CD4-positive, alpha-beta T cell treated with Interleukin-4 for 4 hours (primary cell): ENCODE results near the gene STPG4.

Source experiments
- DNase-seq: peaks from one replicate; pipeline ENCODE4 v3.0.0-alpha.2; 2020

STPG4 gene

DNA sequence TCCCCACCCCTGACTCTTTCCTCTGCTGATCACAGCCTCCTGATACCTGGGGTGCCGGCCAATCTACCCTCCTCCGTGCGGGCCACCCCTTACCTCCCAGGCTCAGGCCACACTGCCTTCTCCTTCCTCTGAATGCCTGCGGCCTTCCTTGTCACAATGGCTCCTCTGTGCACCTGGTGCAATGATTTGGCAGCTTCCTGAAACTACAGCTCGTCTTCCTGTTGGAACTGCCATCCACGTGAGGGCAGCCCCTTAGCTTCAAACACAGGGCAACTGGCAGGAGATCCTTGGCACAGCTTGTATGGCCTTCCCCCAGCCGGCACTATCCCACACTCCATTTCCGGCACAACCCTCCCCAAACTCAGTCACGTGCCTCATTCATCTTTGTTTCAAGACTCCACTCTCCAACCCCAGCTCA lies 69.0 kb downstream of the STPG4 start:
- no peak for DNase-seq

DNA sequence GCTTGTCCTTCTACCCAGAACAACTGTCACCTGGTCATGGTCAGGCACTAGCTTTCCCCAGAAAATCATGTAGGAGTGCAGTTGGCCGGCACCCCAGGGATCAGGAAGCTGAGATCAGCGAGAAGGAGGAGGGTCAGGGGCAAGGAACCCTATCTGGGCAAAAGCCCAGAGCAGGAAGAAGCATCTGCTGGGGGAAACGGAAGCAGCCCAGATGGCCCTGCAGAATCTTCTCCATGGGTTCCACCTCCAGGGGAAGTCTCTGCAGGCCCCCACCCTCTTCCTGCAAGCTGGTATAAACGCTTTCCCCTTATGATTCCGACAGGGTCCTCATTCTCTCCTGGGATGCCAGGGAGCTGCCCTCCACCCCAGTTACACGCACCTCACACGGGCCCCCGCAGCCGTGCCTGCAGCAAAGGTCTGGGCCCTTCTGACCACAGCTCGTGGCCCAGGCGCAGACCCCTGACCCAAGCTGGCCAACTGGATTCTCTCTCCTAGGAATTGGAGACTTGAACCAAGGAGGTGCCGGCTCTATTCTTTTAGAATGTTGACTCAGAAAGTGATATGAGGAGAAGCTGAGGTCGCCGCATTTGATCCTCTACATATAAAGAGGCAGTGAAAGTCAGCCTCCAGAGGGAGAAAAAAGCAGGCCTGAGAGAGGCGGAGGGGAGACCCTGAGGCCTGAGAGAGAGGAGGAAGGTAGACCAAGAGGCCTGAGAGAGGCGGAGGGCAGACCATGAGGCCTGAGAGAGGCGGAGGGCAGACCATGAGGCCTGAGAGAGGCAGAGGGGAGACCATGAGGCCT lies 71.0 kb downstream of the STPG4 start:
- DNase-seq, result no peak

DNA sequence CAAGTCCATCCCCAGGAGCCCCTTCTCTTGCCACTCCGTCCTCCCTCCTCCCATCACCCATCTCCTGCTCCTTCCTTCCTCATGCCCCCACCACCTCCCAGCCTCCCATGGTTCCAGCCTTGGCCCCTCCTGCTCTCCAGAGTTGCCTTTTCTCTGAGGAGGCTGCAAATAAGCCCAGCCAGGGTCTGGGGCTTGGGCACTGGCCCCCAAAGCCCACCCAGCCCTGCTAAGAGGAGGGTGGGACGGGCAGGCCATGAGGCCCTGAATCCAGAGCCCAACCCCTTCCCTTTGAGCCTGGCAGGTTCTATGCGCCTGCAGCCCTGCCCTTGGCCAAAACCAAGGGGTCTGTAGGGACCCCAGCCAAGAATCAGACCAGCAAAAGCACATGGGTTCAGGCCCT lies 71.6 kb downstream of the STPG4 start:
- no peak for DNase-seq

DNA sequence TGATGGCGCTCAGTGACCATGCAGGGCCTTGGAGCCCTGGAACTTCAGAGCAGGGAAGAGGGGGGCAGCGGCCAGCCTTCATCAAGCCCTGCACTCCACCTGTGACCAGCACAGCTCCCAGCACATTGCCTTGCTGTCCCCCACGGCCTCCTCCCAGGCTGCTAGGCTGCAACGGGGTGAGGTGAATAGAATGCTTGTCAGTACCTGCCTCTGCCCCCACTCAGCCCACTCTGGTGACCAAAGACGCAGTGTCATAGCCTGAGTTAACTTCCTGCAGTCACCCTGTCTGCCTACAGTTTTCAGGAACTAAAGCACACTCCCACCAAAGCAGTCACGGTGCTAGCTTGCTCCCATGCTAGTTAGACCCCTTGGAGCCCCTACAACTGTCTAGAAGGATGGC lies 72.1 kb downstream of the STPG4 start:
- DNase-seq, result no peak

DNA sequence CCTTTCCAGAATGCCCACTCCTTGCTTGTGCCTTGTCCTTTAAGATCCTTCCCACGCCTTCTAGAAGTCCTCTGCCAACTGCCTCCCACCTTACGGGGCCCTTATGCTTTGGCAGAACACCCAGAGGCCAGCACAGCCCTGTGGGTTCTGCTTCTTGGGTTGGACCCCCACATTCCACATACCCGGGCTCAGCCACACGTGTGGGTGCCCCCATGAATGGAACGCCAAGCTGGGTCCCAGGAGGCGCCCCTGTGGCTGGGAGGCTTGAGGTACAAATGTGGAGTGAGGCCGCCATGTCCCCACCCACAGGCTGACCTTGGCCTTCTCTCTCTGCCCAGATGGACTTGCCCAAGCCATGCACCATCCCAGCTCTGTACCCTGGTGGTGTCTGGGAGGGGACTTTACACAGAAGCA lies 74.2 kb downstream of the STPG4 start:
- DNase-seq, result no peak

DNA sequence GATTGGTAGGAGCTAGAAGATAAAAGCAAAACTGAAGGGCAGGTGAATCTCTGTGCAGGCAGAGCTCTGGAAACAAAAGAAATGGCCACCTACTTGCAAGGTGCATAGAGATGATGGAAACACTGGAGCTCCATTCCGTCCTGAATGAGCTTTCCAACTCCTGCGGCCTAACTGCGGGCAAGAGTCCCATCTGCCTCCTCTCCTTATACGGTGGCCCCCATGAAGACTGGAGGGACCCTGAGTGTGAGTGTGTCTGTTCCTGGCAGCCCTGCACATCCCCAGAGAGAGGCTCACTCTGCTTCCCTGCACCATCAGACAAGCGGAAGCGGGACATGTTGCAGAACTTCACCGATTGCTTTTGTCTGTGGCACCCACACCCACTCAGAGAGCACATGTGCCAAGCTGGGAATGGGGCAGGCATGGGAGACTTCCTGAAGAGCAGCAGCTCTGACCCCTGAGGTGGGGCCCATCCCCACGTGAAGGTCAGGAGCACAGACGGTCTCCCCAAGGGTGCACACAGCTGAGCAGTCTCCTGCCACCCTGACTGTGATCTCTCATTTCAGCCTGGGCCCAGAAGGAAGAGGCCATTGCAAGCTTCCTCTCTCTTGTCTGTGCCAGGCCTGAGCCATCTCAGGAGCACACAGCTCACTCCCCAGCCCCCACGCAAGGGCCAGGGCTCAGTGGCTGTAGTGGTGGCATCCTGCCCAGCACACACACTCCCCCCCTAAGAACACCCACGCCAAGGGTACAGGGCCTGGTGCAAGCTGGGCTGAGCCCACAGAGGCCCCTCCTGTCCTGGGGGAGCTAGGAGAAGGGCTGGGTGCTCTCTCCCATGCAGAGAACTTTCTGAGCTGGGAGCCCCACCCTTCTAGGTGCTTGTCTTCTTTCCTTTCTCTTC lies 75.3 kb downstream of the STPG4 start:
- no peak for DNase-seq

DNA sequence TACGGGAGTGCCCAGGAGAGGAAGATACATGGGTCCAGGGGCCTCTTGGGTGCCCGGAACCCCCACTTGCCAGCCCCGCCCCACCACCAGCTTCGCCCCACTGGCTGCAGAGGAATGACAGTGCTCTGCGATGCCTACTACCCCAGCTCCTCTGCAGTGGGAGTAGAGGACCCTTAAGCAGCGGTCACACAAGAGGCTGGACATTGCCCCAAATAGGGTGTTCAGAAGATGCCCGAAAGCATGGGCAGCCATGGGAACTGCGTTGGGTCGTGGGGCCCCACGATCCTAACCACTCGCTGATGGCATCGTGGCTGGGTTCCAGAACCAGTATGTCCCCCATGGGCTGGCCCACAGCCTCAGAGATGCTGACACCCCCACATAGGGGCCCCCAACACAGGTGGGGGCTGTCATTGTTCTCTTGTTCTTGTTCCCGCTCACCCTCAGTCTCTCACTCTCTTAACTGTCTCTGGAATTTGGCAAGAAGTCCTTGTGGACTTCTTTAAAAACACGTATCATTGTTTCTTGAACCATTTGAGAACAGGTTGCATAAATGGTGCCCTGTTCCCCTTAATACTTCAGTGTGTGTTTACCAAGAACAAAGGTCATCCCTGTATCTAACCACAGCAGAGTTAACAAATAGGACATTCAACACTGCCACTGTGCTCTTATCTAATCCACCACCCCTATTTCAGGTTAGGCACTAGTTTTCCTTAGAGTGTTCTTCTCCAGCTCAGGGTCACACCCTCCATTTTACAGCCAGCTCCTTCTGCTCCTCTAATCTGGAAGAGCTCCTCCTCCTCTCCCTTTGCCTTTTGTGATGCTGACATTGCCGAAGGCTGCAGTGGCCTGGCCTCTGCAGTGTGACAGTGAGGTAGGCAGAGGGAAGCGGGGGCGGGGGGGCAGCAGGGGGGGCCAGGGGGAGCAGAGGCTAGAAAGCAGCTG lies 76.3 kb downstream of the STPG4 start:
- DNase-seq, result no peak

DNA sequence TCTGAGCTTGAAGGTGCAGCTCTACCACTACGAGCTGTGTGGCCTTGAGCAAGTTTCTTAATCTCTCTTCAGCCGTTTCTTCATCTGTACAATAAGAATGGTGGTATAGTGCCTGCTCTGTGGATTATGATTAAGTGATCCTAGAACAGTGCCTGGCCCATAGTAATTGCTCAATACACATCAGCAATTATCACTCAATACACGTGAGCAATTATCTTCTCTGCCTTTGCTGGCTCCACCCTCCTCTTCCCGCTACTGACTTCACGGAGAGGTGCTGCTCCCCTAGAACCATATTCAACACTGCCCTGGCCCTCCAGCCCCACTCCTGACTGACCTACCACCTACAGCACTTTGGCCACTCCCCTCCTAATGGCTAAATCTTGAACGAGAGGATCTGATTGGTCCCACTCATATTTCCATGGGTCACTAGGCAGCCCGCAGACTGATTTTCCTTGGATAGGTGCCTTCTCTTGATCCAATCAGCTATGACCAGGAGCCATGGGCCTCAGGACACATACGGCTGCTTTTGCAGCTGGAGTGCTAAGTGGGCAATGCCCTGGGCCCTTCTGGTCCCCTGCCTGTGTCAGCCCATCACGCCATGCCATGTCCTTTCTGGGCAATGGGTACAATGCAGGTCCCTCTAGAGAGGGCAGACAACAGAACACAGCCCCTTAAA lies 77.5 kb downstream of the STPG4 start:
- DNase-seq, result no peak

DNA sequence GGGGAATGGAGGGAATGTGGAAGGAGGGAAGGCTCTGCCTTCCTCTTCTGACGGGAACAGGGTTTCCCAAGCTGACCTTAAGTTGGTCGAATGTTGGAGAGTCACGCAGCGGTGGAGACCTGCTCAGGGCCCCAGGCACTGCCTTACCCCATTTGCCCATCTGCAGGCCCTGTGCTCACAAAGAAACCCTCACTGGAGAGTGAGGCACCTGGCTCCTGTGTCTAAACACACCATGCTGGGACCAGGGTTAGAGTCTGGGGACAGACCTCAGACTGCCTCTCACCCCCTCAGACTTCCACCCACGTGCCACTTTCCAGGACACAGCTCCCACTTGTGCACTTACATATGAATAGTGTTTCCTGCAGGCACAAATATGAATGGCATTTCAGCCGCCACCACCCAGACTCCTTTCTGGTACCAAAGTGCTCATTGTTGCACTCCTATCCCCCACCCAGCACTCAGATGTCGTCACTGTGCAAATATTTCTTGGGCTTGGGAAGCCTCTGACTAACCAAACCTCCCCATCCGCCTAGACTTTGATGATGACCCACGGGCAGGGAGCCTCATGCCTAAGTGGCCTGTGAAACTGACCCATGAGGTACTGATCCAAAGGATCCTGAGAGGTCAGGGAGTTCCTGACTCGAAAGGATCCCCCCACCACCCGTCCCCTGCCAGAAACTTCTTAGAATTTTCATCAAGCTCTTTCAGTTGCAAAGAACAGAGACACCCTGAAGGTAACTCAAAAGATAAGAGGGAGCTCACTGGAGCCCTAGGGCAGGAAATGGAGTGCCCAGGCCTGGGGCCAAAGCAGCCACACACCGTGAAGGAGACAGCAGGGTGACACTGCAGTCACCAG lies 78.3 kb downstream of the STPG4 start:
- DNase-seq, result no peak

DNA sequence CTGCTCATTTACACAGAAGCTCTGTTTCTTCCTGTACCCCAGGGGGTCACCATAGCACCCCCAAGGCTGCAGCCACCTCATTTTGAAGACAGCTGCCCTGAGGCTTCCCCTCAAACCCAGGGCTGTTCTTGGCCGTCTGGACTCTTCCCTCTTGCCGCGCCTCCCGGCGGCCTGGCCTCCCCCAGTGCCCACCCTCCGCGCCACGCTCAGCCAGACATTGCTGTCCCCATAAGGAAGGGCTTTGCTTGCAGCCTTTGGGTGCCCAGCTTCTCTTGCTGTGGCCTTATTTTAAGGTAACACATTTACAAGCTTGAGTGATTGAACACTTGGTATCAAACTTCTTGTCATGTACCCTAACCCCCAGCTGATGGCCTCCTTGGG lies 79.0 kb downstream of the STPG4 start:
- DNase-seq, result no peak

DNA sequence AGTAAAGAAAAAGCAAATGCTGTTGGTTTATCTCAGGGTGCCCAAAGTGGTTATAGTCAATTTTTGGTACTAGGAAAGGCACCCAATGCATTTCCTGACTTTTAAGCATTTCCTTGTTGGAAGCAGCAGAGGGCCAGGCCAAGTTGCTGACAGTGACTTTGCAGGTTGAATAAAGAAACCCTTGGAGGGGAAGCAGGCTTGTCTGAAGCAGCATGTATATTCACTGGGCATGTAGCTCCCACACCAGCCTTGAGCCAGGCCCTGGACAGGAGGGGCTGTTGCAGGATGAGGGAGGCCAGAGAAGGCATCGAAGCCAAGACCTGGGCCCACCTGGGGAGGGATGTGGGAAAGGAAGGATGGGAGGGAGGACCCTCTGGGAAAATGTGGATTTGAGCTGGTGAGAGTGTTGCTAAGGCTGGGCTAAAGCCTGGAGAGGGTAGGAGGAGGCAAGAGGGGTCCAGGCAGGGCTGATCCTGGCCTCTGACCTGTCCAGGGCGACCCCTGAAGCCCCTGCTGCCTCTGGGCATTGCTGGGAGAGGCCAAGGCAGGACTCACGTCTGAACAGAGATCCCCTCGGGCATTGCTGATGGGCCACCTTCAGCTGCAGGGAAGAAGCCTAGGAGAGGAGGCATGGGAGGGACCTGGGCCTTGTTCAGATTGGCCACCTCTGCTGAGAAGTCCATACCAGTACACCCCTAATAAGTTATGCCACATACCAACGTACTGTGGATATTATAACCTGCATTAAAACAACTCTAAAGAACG lies 79.6 kb downstream of the STPG4 start:
- DNase-seq, result no peak

DNA sequence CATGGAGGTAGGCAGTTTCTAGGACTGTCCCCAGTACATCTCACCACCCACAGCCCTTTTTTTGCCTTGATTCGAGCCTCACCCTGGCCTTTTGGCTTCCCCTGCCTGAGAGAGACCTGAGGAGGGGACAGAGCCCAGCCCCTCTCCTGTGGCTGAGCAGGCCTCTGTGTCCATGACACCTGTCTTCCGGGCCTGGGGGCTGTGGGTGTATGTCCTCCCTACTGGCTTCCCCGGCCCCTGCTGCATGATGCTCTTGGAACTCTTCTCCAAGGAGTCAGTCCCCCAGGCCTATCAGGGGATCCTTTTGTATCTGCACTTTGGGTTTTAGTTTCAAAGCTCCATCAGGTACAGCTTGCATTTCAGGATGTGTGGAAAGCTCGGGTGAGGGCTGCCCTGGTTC lies 80.4 kb downstream of the STPG4 start:
- no peak for DNase-seq

DNA sequence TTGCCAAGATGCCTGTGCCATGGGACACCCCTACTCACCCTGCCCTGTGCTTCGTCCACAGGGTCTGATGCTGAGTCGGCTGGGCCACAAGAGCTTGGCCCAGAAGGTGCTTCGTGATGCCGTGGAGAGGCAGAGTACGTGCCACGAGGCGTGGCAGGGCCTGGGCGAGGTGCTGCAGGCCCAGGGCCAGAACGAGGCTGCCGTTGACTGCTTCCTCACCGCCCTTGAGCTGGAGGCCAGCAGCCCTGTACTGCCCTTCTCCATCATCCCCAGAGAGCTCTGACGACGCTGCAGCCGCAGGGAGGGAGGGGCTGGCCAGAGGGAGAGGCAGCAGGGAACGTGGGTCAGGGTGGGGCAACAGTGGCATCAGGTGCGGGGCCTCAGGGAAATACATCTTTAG lies 81.5 kb downstream of the STPG4 start:
- no peak for DNase-seq

DNA sequence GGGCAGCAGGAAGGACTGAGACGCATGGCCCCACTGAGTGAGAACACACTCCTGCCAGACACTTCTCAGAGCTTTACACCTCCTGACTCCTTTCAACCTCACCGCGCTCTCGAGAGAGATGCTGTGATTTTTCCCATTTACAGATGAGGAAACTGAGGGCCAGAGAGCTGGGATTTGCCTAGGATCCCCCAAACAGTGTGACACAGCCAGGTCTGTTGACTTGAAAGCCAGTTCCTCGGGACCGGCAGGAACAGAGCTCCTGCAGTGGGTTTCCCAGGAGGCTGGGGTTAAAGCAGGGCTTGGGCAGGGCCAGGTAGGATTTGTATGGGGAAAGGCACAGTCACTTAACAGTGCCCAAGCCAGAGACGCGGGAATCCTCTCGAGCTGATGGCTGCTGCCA lies 81.9 kb downstream of the STPG4 start:
- no peak for DNase-seq

DNA sequence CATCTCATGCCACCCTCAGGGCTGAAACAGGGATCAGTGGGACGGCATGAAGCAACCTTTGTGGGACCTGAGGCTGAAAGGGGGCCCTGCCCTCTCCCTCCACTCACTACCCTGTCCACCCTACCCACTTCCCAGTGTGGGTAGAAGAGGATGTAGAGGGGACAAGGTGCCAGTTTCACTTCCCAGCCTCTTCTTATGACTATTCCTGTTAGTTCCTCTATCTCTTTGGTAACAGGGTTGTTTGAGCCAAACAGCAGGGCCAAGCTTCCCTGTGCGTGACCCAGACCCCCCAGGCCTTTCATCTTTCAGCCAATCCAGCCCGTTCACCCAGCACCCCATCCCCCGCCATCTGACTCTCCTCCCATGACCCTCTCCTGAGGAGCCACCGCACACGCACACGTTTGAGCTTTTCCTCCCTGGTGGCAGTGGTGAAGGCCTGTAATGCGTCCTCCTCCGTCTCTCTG lies 82.3 kb downstream of the STPG4 start:
- peak; percentile 25 for DNase-seq

DNA sequence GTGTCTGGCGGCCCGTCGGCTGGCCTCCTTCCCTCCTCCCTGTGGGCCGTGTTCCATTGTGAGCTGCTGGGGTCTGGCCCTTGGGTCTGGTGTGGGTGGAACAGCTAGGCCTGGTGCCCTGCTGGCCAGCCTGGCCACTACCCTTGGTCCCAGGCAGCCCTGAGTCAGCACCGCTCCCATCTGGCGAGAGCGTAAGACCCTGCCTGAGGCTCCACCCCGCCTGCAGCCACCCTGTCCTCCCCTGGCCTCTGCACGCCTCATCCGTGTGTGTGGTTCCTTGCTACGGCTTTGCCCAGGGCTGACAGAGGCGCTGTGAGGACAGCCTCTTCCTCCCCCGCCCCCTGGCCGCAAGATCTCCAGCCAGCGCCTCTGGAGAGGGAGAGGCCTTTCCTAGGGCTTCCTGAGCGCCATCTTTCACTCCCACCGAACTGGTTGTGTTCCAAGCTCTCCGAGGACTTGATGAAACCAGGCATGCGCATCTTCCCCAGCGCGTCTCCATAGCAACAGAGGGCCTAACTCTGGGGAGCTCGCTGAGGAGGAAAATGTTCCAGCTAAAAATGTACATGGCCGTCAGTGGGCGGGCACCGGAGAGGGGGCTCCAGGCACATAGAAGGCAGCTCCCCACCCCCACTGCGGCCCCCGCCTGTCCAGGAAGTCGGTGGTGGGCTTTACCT lies 83.0 kb downstream of the STPG4 start:
- no peak for DNase-seq

DNA sequence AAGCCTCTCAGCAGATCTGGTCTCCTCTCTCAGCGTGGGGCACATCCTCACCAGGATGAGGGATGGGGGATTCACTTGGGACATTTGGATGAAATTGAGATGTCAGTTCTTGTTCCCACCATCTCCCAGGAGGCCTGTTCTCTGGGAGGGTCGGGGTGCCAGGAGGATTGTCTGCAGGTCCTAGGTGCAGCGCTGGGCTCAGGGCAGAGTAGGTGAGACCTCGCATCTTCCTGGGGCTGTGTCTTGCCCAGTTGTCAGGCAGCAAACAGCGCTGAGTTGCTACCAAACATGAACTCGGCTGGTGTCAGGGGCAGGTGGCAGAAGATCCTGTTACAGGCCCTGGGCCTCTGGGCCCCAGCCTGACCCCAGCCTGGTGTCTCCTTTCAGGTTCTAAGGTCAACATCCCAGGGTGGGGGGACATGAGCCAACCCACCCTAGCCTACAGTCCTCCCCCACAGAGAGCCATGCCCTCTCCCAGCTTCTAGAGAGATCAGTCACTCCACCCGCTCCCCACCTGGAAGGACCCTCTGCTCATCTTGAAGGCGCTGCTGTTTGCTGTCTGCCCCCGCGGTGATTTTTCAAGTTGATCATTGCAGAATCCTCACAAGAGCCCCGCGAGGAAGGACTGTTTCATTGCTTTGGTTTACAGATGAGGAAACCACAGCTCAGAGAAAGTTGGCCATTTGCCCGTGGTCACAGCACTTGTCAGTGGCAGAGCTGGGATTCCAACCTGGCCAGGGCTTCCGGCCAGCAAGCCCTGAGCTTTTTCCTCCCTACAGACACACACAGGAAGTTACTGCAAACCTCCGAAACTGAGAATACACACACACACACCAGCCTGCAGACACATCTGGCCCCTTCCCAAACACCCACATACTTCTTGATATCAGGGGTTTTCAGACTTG lies 83.9 kb downstream of the STPG4 start:
- DNase-seq, result peak; percentile 50

DNA sequence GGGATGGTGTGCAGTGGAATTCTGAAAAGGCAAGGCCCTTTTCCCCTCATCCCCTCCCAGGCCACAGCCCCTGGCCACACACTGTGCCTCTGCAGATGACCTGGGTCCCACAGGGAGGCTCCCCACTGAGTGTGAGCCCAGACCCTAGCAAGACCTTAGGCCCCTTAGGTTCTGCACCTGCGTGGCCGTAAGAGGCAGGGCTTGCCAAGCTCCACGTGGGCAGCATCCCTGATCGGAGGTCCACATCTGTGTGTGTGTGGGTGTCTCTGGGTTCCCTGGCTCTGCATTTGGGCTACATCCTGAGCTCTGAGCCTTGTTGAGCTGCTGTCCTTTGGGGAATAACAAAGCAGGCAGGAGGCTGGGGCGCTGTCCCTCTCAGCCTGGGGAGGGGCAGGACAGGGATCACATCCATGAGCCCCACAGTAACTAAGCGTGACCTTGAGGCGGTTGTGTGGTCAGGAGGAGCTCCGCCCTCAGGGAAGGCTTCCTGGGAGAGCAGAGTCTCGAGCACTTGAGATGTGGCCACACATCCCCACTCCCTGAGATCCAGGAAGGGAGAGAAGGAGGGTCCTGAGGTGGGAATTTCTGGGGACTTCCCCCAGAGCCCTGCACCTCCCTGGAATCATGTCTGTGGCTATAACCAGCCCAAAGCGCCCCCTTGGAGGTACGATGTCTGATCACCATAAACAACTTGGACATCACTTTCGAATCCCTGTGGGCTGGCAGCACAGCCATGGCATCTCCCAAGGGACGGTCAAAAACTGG lies 84.8 kb downstream of the STPG4 start:
- DNase-seq, result no peak
